Loucy (cell line): ENCODE measurements around the gene OCIAD2.

Experiments
- EZH2phosphoT487 ChIP-seq: fragments of 200-600 bp; IDR thresholded peaks from 2 replicates; pipeline ENCODE4 v1.6.1; 2018; ENCODE audit warnings: antibody characterized with exemption, mild to moderate bottlenecking, moderate library complexity, borderline replicate concordance
- TF ChIP-seq, protein P1 (sequence below): fragments of 200-600 bp; sonication (generic); conservative IDR thresholded peaks from 2 replicates; pipeline ENCODE4 v1.5.1; 2014; ENCODE audit warnings: mild to moderate bottlenecking, antibody characterized with exemption, low read length

DNA sequence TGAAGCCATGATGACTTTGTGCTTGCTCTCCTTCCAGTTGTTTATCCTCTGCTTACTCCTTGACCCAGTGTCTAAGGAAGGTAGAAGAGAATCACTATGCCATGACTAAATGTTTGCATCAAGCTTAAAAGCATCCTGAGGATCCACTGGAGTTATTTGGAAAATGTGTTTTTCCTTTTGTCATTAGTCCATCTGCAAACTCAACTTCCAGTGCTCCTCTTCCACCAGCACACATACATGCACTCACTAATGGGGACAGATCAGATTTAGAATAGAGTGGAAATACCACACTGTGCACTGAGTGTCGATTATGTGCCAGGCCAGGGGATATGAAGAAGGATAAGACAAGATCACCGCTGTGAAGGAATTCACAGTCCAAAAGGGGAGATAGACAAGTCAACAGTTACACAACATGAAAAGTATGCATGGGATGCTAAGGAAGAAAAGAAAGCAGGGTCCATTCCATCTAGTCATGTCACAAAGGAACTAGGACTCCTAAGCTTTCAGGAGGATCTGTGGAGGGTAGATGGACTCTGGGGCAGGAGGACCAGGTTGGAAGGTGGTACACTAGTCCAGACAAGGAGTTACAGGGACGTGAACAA lies 1.9 kb downstream of the OCIAD2 start:
- TF ChIP-seq, protein P1, sequence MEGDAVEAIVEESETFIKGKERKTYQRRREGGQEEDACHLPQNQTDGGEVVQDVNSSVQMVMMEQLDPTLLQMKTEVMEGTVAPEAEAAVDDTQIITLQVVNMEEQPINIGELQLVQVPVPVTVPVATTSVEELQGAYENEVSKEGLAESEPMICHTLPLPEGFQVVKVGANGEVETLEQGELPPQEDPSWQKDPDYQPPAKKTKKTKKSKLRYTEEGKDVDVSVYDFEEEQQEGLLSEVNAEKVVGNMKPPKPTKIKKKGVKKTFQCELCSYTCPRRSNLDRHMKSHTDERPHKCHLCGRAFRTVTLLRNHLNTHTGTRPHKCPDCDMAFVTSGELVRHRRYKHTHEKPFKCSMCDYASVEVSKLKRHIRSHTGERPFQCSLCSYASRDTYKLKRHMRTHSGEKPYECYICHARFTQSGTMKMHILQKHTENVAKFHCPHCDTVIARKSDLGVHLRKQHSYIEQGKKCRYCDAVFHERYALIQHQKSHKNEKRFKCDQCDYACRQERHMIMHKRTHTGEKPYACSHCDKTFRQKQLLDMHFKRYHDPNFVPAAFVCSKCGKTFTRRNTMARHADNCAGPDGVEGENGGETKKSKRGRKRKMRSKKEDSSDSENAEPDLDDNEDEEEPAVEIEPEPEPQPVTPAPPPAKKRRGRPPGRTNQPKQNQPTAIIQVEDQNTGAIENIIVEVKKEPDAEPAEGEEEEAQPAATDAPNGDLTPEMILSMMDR = no peak
- TF ChIP-seq EZH2phosphoT487 = no peak
